GM19043 (cell line): ENCODE measurements around the gene CD180.

Experiments
- ATAC-seq: cut with Tn5 transposase; IDR thresholded peaks from one replicate; pipeline ENCODE4 v1.9.1; 2021; ENCODE audit warnings: low read depth; ENCODE audit not compliant: unreplicated experiment

Gene CD180

DNA sequence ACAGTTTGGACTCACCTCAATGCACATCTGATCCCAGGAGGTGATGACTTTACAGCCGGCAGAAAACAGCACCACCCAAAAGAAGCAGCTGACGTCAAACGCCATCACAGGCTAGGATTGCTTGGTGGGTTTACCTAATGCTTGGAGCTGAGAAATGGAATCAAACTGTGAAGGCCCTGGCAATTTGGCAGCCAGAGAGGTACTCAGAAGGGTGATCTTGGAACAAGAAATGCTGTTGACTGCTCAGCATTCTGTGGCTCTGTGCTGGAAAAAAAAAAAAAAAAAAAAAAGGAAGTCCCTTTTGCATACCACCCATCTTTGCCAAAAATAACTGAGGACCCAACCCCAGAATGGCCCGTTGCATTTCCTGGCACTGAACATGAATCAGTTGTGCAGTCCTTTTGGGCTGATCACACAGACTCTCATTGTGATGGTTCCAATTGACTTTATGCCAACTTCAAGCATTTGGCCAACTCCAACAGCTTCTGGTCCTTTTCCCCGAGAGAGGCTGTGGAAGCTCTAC lies at the start of gene CD180:
TSS of gene CD180 (minus strand) at position 263 of the 523 bp plus-strand sequence. CDS start at position 105, 158 bp downstream.
- ATAC-seq = peak; percentile 27

DNA sequence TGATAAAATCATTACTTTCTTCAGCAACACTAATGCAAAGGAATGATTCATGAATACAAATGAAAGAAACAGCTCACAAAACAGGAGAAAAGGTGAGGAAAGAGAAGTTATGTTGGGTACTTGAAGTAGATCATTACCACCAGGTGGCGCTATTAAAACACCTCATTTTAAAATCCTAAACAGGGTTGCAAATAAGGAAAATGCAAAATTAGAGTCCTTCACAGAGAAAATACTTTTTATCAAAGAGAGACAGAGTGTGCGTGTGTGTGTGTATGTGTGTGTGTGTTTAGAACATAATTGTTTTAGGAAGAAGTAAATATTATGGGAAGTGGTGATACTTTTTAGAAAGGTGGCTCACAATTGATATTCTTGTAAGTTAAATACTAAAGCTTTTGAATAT lies 49.5 kb upstream of the CD180 start:
- no peak for ATAC-seq

DNA sequence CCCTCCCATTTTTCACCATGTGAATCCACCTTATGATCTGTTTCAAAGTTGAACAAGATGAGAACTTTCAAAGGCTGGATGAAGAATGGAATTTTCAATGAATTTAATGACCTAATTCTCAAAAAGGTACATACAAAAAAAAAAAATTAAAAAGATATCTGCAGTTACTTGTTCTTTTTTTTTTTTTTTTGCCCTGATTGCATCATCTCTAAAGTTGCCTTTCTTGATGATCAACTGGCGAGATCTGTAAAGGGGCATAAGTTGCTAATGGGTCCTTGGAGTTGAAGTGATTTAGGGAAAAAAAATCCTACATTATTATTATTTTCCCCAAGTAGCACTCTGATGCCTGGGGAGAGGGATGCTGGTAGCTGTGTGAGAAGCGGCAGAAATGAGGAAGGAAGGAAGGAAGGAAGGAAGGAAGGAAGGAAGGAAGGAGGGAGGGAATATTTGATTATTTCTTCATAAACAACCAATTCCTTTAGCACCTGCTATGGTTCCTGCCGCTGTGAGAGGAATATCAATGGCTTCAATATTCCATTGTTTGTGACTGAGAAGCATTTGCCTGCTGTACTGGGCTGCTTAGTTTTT lies 48.8 kb upstream of the CD180 start:
- no peak for ATAC-seq

DNA sequence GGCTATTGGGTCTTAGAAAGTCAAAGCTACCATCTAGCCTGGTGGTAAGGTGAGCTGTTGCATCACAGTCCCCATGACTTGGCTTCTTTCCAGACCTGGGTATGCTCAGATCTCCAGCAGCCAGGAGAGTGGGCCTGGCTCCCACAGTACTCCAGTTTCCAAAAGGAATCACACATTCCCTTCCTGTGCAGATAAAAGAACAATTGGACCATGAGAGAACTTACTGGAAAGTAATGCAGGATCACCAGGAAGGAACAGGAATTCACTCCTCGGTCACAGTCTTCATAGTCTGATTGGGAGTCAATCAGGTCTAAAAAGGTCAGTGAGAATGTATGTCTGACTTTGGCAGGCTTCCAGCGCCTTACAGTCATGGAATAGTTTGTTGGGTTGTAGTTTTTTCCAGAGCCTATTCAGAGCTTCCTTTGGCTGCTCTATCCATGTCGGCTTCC lies 47.8 kb upstream of the CD180 start:
- ATAC-seq = no peak

DNA sequence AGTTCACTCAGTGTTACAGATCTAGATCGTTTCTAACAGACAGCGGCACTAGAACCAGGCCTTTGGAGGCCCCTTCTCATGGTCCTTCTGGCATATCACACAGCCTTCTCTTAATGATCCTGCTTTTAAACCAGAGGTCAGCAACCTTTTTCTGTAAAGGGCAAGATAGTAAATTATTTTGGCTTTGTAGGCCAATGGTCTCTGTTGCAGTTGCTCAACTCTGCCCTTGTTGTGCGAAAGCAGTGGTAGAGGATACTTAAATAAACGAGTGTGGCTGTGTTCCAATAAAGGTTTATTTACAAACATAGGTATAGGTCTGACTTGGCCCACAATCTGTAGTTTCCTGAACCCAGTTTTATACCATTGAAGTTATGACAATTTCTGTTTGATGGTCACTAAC lies 47.3 kb upstream of the CD180 start:
- no peak for ATAC-seq

DNA sequence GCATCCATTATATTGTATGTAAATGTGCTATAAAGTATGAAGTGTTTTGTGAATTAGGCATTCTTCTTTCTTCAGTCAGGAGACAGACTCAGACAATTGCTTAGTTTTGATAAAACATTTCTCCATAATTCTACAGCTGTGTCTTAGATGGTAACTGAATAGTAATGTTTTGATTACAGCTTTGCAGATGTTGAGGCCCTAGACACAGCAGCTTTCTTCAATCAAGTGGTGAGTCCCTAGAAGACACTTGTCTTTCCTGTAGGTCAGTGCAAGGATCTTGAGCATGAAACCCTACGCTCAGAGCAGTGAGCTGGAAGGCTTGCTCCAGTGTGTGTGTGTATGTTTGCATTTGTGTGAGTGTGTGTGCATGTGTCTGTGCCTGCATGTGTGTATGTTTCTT lies 46.8 kb upstream of the CD180 start:
- no peak for ATAC-seq

DNA sequence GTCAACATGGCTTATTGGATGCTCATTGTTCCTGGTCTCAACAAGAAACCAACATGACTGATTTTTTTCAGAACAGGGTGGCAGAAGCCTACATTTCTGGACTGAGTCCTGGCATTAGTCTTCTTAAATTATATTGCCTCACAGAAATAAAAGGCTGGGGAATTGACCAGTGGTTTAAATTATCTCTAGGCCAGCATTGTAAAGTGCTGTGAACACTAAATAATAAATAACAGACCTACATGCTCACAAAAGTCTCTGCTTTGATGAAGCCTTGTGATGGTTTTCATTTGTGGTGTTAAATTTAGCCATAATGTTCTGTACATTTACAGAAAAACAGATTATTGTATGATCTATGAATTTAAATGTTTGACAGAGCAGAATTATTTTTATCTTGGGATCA lies 44.7 kb upstream of the CD180 start:
- no peak for ATAC-seq

DNA sequence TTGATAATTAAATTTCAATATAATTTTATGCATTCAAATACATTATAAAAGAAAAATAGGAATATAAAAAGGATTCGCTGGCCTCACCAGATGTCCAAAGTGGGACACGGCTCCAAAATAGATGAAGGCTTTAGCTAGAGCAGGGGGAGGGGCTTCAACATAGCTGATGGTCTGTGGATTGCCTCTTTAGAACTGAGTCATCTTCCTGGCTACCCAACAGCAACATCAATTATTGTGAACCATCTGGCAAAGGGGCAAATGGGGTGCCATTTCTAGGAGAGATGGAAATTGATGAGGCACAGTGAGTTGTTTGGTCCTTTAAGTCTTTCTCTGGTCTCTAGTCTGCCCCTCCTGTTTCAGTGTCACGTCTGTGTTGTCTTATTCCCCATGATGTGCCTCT lies 44.2 kb upstream of the CD180 start:
- ATAC-seq = no peak

DNA sequence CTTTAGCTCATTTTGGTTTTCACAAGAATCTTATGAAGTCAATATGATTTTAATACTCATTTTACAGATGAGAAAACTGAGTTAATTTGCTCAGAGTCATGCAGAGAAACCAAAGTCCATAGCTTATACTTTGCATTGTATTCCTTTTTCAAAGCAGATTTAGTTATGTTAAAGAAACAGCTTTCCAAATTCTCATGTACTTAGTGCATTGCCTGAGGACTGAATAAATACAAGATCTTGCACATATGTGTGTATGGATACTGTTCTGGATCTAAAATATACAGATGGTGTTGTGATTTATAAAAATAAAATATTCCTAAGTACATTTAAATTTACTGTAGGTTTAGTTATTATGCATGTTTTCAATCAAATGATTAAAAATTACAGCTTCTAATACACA lies 43.5 kb upstream of the CD180 start:
- ATAC-seq = no peak

DNA sequence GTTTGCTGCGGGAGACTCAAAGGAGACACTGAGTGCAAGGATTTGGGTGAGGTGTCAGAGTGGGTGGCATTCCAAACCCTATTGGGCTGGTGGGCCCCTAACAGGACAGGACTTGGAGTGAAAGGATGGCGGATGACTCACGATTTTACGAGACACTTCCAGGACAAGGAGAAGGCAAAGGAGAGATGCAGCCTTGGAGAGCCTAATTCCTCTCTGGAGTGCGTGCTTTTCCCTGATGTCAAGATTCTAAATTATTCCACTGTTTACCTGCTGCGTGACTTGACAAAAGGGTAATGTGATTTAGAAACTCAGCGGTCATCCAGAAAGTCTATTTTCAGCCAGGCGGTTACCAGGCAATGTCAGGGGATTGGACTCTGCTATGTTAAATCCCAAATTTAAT lies 41.6 kb upstream of the CD180 start:
- ATAC-seq = no peak

DNA sequence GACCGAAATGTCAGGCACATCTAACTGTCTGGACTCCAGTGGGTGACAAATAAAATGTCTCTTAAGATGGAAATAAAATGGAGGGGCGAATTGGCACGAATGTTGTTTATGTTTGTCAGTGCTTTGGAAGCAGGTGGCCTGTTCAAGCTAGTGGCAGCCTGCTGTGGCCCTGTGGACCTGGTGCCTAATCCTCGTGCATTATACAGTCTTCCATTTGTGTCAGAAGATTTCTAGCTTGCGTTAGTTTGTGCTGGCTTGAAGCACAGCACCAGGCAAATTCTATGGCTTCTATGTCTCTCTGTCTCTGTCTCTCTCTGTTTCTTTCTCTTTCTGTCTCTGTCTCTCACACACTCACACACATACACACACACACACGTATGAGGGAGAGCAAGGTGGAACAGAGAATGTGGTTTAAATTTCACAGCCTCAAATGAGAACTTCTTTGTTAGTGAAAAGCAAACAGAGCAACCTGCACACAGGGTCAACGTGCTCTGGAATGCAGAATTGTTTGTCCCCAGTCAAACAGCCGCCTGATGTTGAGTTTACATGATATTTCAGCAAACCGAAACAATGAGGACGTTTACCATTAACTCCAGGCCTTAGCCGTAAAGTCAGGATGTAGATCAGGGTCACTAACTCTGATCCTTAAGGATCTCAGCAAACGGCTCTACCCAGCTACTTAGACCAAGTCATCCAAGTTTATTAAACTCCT lies 39.0 kb upstream of the CD180 start:
- no peak for ATAC-seq

DNA sequence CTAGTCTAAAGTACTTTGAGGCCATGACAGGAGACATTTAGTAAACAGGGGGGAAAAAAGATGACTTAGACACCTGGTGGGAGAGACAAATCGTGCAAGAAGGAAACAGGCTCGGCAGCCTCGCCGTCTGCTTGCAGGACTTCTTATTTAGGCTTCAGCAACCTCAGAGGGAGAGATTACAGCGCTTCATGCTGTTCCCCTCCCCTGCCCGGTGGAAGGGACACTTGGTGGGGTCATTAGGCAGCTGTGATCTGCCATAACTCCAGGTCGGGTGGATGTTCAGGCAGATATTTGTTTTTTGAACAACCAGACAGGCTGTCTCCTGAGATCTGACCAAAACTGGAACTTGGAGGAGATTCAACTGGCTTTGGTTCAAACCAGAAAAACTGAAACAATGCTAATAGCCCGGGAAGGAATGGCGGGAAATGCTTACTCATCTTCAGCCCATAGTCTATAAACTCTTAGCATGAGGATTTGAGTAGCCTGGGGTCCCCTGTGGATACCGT lies 38.1 kb upstream of the CD180 start:
- ATAC-seq = no peak

DNA sequence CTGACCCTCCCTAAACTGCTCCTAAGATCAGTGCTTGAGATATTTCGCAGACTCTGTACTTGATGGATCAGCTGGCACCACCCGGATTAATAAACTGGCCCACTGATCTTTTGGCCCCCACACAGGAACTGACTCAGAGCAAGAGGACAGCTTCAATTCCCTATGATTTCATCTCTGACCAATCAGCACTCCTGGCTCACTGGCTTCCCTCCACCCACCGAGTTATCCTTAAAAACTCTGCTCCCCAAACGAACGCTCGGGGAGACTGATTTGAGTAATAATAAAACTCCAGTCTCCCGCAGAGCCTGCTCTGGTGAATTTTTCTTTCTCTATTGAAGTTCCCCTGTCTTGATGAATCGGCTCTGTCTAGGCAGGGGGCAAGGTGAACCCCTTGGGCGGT lies 36.5 kb upstream of the CD180 start:
- no peak for ATAC-seq

DNA sequence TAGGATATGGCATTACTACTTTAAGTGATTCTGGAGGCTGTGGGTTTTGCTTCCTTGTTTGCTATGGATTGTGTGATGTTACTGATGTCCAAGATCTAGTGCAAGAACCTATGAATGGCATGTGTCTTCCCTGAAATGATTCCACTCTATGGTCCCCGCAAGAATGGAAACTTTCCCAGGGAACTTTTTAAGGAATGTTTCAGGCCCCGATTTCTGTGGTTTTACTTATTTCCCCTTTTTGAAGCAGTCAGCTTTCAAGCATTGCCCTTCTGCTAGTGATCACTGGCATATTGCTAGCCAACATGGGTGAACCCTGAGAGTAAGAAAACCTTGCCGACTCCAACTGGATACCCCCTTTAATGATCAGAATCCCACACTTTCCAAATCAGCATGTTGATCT lies 26.6 kb upstream of the CD180 start:
- no peak for ATAC-seq

DNA sequence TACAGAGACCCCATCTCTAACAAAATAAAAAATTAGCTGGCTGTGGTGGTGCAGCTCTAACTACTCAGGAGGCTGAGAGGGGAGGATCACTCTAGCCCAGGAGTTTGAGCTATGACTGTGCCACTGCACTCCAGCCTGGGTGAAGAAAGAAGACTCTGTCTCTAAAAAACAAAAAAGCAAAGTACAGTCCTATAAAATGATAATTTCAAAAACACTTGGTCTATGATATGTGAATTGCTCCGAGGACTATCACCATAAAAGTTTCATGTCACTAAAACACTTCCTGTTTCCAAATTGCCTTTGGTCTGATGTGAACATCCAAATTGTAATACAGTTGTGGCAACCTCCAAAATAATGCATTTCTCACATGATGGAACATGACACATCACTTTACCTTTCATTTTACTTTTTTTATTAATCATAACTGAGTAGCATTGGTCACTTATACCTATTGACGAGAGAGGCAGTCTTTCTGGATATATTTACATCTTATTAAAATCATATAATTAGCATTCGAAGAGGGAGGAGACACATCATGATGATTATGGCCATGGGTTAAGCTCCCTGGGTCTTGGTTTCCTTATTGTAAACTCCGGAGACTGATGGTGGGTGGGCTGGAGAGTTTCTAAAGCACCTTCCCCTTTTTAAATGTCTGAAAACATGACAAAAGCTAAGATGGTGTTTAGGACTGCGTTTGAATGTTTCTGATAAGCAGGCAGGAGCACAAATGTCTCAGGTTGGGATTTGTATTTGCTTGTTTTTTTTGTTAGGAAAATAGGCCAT lies 25.8 kb upstream of the CD180 start:
- ATAC-seq = peak; percentile 34

DNA sequence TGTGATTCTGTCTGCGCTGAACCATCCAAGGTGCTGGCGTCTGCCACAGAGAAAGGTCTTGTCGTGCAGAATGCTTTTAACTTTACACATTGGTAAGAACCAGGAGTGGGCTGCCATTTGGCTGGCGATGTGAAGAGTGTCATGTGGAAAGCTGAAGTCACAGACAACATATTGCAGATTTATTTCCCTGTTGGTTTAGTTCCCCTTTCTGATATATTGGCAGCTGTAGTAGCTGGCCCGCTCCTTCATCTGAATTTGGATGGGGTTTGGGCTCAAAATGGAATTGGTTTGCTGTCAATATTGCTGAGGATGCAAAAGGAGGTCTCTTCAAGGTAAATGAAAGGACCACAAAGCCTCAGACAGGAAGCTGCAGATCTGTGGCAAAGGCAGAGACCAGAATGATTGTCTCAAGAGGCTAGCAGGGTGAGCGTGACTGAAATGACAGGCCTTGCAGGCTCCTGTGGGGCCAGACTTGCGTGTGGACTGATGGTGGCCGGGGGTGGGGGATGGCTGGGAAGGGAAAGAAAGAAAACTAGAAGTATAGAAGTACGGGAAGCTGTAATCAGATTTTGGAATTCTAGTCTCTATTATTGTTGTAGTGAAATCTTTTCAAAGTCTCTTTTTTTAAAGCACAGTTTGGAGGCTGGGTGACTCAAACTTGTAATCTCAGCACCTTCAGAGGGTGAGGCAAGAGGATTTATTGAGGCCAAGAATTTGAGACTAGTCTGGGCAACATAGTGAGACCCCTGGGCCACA lies 25.1 kb upstream of the CD180 start:
- peak; percentile 87 for ATAC-seq

DNA sequence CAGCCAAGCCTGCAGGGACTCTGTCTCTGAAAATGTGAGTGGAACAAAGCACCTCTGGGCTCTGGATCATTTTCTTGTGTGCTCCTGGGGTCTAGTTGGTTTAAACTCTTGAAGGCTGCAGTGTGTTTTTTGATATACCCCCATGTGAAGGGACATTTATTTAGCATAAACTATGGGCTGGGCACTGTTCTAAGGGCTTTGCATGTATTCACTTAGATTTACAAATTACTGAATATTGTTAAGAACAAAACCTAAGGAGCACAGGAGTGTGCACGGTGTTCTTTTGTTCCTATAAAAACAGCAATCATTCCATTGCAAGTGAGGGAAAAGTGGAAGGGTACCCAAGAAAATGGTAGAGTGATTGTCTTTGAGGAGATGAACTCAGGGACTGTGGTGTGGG lies 20.0 kb upstream of the CD180 start:
- no peak for ATAC-seq

DNA sequence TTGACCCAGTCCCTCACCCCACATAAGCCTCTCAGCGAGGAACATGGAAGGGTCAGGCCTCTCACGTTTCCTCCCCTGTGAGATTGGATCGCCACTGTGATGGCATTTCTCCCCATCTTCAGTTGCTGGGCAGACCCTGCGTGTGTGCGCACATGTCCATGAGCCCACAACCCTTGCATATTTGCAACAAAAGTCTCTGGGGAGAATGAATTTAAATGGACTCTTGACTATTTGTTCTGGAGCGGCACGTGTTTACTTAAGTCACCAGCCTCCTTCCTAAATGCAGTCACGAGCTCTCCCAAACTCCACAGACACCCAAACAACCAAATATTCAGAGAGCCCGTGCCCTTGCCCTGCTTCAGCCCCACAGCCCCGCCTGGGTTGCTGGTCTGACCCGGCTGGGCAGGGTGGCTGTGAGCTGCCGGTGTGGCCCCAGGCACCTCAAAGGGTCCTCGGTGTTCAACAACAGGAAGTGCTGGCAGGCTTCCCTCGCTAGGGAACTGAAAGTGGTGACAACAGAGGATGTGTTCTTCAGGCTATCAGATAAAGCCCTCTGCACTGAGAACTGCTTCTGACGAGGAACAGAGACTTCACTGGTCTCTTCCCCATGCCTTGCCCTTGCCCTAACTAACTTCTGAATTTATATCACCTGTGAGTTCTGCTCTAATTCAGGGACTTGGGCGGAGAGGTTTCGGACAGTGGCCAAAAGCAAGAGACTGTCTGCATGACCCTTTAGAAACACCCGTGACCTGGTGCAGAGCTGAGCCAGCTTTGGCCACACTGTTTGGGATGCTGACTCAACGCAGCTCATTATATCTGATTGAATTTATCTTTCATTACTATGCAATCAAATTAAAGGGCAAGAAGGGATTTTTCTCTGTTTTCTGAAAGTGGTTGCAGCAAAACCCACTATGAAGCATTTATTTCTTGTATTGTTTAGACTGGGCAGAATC lies 19.2 kb upstream of the CD180 start:
- ATAC-seq = peak; percentile 99

DNA sequence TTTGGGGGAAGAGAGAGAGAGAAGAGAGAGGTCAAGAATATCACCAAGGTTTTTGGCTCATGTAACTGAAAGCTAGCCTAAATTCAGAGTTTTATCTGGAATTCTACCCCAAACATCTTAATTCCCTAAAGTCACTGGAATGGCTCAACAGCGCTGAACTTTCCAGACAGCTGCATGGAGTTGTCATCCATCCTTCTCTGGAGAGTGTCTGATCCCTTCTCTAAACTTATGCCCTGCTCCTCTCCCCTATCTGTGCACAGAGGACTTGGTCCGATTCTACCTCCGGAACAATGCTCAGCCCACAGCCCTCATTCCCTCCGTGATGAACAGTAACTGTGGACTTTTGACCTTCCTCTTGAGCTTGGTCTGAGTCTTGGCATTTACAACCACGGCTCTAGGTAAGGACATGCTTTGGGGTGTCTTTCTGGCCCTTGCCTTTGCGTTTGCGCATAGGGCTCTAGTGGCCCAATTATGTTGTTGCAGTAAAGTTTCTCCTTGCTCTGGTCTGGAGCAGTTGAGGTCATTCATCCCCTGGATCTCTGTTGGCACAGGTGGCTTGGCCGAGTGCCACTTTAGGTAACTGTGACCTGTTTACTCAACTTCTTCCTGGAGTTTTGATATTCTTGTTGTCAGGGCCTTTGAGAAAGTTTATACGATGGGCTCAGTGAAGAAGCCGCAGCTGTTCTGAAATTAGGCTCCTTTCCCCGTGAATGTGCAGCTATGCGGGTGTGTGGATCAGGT lies 18.3 kb upstream of the CD180 start:
- no peak for ATAC-seq
